PC-3 (cell line): ENCODE results near the gene KCNG4. TPM values are rescaled to one million over a fixed set of nuclear protein-coding genes. Genes with fewer than 3 reads are reported as not detected.

Experiments
- ATAC-seq: fragments of 200-7000 bp; cut with Tn5 transposase; 2 replicates; pipeline ENCODE4 v1.9.1; 2020; ENCODE audit warnings: mild to moderate bottlenecking, moderate library complexity
- BruUV-seq: library from RNA; stranded (reverse); fragments of 400-500 nt; replicated peaks from 2 replicates; lab custom pipeline; 2021; lab: Mats Ljungman, UMichigan
- CTCF ChIA-PET: fragments of 300-600 bp; sonication (Branson Sonifier 250); formaldehyde crosslinking; loops from one replicate; lab custom pipeline; 2022; ENCODE audit warnings: antibody characterized with exemption; lab: Charles Lee
- POLR2A ChIA-PET: fragments of 300-600 bp; sonication (Branson Sonifier 250); formaldehyde crosslinking; loops from one replicate; lab custom pipeline; 2022; ENCODE audit warnings: antibody characterized with exemption; ENCODE audit not compliant: unreplicated experiment; lab: Charles Lee
- DNase-seq: peaks from one replicate; pipeline ENCODE4 v3.0.0-alpha.2; 2015
- H2AFZ ChIP-seq: fragments of 300-600 bp; sonication (generic); 2 replicates; pipeline ENCODE4 v1.6.0; 2016; ENCODE audit warnings: antibody characterized with exemption, low read length
- H3F3A ChIP-seq: fragments of 300-600 bp; sonication (generic); one replicate; pipeline ENCODE4 v1.6.0; 2017; ENCODE audit warnings: antibody characterized with exemption, low read length, control low read depth, mild to moderate bottlenecking; ENCODE audit not compliant: unreplicated experiment
- H3K27ac ChIP-seq: fragments of 300-600 bp; sonication (generic); 2 replicates; pipeline ENCODE4 v1.5.1; 2016; ENCODE audit warnings: mild to moderate bottlenecking, low read length
- H3K27me3 ChIP-seq: fragments of 300-600 bp; sonication (generic); 2 replicates; pipeline ENCODE4 v1.6.1; 2016; ENCODE audit warnings: low read length, mixed read lengths
- H3K36me3 ChIP-seq: fragments of 300-600 bp; sonication (generic); 2 replicates; pipeline ENCODE4 v1.6.1; 2016; ENCODE audit warnings: low read depth, mixed run types, low read length, mixed read lengths
- H3K4me1 ChIP-seq: fragments of 300-600 bp; sonication (generic); 2 replicates; pipeline ENCODE4 v1.5.1; 2016; ENCODE audit warnings: low read length; ENCODE audit not compliant: insufficient read depth
- H3K4me2 ChIP-seq: fragments of 300-600 bp; sonication (generic); 2 replicates; pipeline ENCODE4 v1.6.0; 2016; ENCODE audit warnings: low read length
- H3K4me3 ChIP-seq: fragments of 300-600 bp; sonication (generic); 2 replicates; pipeline ENCODE4 v1.5.1; 2016; ENCODE audit warnings: mild to moderate bottlenecking, low read length, mixed read lengths
- H3K79me2 ChIP-seq: fragments of 300-600 bp; sonication (generic); 2 replicates; pipeline ENCODE4 v1.6.1; 2017; ENCODE audit warnings: low read length, mixed read lengths
- H3K9ac ChIP-seq: fragments of 300-600 bp; sonication (generic); 2 replicates; pipeline ENCODE4 v1.6.0; 2016; ENCODE audit warnings: mild to moderate bottlenecking, low read length
- H3K9me2 ChIP-seq: fragments of 300-600 bp; sonication (generic); replicated peaks from 2 replicates; pipeline ENCODE4 v1.6.1; 2016; ENCODE audit warnings: mixed run types, low read length, mixed read lengths
- H3K9me3 ChIP-seq: fragments of 300-600 bp; sonication (generic); 2 replicates; pipeline ENCODE4 v1.6.1; 2016; ENCODE audit warnings: low read length, mixed read lengths
- H4K20me1 ChIP-seq: fragments of 300-600 bp; sonication (generic); 2 replicates; pipeline ENCODE4 v1.6.1; 2016; ENCODE audit warnings: low read length, mixed read lengths
- EZH2 ChIP-seq: fragments of 300-600 bp; sonication (generic); IDR thresholded peaks from one replicate; pipeline ENCODE4 v1.6.1; 2017; ENCODE audit warnings: antibody characterized with exemption, mild to moderate bottlenecking, low read length; ENCODE audit not compliant: unreplicated experiment
- EZH2phosphoT487 ChIP-seq: fragments of 300-600 bp; sonication (generic); IDR thresholded peaks from 2 replicates; pipeline ENCODE4 v1.6.1; 2018; ENCODE audit warnings: mild to moderate bottlenecking, antibody characterized with exemption, low read length, borderline replicate concordance
- intact Hi-C: fragments of 100-400 bp; cut with micrococcal nuclease; formaldehyde crosslinking; loops from 2 replicates; pipeline ENCODE4 v1.9.0; 2023
- total RNA-seq: library from RNA; depleted of rRNA; stranded (reverse); fragments of >200 nt; gene quantifications from 2 replicates; pipeline ENCODE4 v1.2.3, GENCODE V29; 2014
- TF ChIP-seq, protein P1 (sequence below): fragments of 300-600 bp; sonication (generic); conservative IDR thresholded peaks from 2 replicates; pipeline ENCODE4 v1.5.1; 2017; ENCODE audit warnings: antibody characterized with exemption, low read depth, mild to moderate bottlenecking, low read length

KCNG4 gene
- total RNA-seq, 1 experiment from 2014 or later = 0.04 TPM

DNA sequence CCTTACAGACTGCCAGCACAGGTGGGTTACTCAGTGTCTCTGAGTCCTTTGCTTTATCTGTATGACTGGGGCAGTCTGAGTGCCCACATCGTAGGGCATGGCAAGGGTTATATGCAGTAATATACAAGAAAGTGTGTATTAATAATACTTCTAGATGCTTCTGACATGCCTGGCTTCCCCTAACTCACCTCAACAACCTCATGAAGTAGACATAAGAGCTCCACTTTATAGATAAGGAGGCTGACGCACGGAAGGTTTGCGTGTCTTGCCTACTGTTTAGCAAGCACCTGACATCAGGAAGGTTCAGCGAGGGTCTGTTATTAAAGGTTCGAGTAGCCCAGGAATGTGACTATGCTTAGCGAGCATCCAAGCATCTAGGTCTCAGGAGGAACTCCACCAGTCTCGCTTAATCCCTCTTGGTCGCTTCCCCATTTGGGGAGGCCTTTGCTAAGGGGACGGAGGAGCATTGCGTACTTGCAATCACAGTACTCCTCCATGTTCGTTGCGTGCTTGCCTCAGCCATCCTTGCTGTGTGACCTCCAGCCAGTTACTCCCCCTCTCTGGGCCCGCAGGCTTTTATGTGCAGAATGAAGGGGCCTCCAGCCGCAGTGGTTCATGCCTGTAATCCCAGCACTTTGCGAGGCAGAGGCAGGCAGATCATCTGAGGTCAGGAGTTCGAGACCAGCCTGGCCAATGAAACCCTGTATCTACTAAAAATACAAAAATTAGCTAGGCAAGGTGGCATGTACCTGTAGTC, 1.6 kb downstream of the KCNG4 start:
- no peak for DNase-seq
- intact Hi-C loops = no loop called here
- no peaks in the 10 kb centered on the region for H3K9me3 ChIP-seq
- no peaks in the 10 kb centered on the region for H3K4me1 ChIP-seq
- H3F3A ChIP-seq = no peaks in the 10 kb centered on the region
- no peak overlapping the region for H3K4me2 ChIP-seq
- ChIA-PET POLR2A (no interaction called here), CTCF (no interaction called here)
- H3K9me2 ChIP-seq = no peaks in the 10 kb centered on the region
- no TSS peak for BruUV-seq
- H4K20me1 ChIP-seq = no peaks in the 10 kb centered on the region
- H3K9ac ChIP-seq = no peak overlapping the region
- no peak overlapping the region for H3K4me3 ChIP-seq
- ATAC-seq = no peak
- H3K79me2 ChIP-seq = no peaks in the 10 kb centered on the region
- no peak overlapping the region for H3K27ac ChIP-seq
- no peak overlapping the region for H2AFZ ChIP-seq
- no peaks in the 10 kb centered on the region for H3K36me3 ChIP-seq
- TF ChIP-seq EZH2phosphoT487 (no peak), EZH2 (no peak)
- TF ChIP-seq, protein P1, sequence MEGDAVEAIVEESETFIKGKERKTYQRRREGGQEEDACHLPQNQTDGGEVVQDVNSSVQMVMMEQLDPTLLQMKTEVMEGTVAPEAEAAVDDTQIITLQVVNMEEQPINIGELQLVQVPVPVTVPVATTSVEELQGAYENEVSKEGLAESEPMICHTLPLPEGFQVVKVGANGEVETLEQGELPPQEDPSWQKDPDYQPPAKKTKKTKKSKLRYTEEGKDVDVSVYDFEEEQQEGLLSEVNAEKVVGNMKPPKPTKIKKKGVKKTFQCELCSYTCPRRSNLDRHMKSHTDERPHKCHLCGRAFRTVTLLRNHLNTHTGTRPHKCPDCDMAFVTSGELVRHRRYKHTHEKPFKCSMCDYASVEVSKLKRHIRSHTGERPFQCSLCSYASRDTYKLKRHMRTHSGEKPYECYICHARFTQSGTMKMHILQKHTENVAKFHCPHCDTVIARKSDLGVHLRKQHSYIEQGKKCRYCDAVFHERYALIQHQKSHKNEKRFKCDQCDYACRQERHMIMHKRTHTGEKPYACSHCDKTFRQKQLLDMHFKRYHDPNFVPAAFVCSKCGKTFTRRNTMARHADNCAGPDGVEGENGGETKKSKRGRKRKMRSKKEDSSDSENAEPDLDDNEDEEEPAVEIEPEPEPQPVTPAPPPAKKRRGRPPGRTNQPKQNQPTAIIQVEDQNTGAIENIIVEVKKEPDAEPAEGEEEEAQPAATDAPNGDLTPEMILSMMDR = no peak
- H3K27me3 ChIP-seq = peaks cover 6% of the 10 kb centered on the region; the same call in 1 of the 2 replicates

DNA sequence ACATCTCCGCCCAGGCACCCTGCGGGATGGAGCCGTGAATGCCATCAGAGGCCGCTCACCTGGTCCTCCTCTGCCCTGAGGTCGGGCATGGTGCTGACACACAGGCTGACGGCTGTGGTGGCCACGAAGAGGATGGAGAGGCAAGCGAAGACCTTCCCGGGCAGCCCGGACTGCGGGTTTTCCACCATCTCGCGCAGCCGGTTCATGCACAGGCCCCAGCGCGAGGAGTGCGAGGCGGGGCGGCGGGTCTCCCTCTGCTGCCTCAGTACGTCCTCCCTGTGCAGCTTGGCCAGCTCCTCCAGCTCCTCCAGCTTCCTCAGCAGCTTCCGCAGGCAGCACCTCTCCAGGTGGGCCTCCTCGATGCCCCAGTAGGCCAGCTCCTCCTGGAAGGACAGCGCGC, 3.1 kb downstream of the KCNG4 start:
- Histone ChIP-seq H3K4me1 (no peaks in the 10 kb centered on the region), H3K36me3 (no peaks in the 10 kb centered on the region), H2AFZ (no peak overlapping the region), H3K9me3 (no peaks in the 10 kb centered on the region), H3K79me2 (no peaks in the 10 kb centered on the region), H3K9ac (no peak overlapping the region), H3K27ac (no peak overlapping the region), H4K20me1 (no peaks in the 10 kb centered on the region), H3K27me3 (peaks cover 6% of the 10 kb centered on the region; the same call in 1 of the 2 replicates), H3K4me3 (no peak overlapping the region), H3K4me2 (no peak overlapping the region), H3K9me2 (no peaks in the 10 kb centered on the region), H3F3A (no peaks in the 10 kb centered on the region)
- intact Hi-C loops = no loop called here
- DNase-seq (no peak), ATAC-seq (no peak)
- TF ChIP-seq EZH2 (no peak), EZH2phosphoT487 (no peak)
- TF ChIP-seq, protein P1 = no peak
- no TSS peak for BruUV-seq
- ChIA-PET POLR2A (no interaction called here), CTCF (no interaction called here)
